ENCODE data around the gene LDLRAD2. TPM values are rescaled to one million over a fixed set of nuclear protein-coding genes. Genes with fewer than 3 reads are reported as not detected.
A peak's percentile ranks its signal among the peaks of the same experiment; 100 is the strongest.

The LDLRAD2 gene
- total and polyA plus RNA-seq, 2 donors from 2014 or later: 0.79 TPM; not detected in 1

DNA sequence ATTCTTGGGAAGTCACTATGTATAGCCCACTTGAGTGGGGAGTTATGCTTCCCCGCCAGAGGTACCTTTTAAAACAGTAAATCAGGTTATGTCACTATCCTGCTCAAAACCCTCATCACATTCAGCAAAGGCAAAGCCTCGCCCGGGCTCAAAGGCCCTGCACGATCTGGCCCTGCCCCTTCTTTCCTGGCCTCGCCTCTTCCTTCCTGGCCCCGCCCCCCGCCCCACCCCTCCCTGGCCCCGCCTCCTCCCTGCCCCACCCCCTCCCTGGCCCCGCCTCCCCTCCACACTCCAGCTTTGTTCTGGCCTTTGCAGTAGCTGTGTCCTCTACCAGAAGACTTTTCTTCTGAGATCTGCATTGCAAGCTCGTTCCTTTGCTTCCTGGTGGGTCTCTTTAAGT, 6.6 kb downstream of the LDLRAD2 start:
- DNase-seq (peak in 1 of 5 donors; percentile 43), FAIRE-seq (no peak)
- Histone ChIP-seq H3K36me3 (ENCODE audit: control insufficient read depth in 2 of 3, insufficient read depth in 3 of 3, low read length in 3 of 3) (no peaks in the 10 kb centered on the region), H3K9ac (ENCODE audit: low read length in 3 of 3) (no peak overlapping the region), H3K27me3 (ENCODE audit: control insufficient read depth, insufficient read depth, low read length) (no peaks in the 10 kb centered on the region), H3K27ac (ENCODE audit: low read depth in 2 of 2, low read length in 2 of 2) (no peak overlapping the region), H3K4me3 (ENCODE audit: low read length in 3 of 3) (no peak overlapping the region), H3K9me3 (ENCODE audit: control insufficient read depth in 2 of 3, insufficient read depth in 1 of 3, low read length in 3 of 3) (no peaks in the 10 kb centered on the region), H3K4me1 (ENCODE audit: control insufficient read depth in 2 of 3, insufficient read depth in 2 of 3, low read depth in 1 of 3, low read length in 3 of 3) (peaks cover 0 to 2% (median 0%) of the 10 kb centered on the region in 3 donors)
- intact Hi-C loops (cut with DNase I): no loop called here
- TF ChIP-seq, protein P1, sequence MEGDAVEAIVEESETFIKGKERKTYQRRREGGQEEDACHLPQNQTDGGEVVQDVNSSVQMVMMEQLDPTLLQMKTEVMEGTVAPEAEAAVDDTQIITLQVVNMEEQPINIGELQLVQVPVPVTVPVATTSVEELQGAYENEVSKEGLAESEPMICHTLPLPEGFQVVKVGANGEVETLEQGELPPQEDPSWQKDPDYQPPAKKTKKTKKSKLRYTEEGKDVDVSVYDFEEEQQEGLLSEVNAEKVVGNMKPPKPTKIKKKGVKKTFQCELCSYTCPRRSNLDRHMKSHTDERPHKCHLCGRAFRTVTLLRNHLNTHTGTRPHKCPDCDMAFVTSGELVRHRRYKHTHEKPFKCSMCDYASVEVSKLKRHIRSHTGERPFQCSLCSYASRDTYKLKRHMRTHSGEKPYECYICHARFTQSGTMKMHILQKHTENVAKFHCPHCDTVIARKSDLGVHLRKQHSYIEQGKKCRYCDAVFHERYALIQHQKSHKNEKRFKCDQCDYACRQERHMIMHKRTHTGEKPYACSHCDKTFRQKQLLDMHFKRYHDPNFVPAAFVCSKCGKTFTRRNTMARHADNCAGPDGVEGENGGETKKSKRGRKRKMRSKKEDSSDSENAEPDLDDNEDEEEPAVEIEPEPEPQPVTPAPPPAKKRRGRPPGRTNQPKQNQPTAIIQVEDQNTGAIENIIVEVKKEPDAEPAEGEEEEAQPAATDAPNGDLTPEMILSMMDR (IDR thresholded peaks at IDR 0.05; ENCODE audit: borderline replicate concordance, extremely low read depth, insufficient read depth): no peak

DNA sequence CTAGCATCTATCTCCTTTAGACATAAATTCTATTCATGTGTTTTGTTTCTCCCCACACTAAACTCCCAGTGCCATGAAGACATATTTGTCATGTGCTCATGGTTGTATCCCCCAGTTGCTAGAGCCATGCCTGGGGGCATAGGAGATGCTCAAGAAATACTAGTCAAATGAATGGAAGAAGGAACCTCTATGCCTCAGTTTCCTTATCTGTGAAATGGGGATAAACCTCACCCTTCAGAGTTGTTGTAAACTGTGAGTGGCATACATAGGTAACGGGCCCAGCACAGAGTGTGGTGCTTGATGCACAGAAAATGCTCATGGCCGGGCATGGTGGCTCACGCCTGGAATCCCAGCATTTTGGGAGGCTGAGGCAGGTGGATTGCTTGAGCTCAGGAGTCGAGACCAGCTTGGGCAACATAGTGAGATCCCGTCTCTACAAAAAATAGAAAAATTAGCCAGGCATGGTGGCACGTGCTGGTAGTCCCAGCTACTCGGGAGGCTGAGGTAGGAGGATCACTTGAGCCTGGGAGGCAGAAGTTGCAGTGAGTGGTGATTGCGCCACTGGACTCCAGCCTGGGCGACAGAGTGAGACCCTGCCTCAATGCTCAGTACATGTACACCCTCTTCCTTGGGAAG, 8.7 kb downstream of the LDLRAD2 start:
- TF ChIP-seq, protein P1 (IDR thresholded peaks at IDR 0.05; ENCODE audit: borderline replicate concordance, extremely low read depth, insufficient read depth): no peak
- H3K27me3 ChIP-seq (ENCODE audit: control insufficient read depth, insufficient read depth, low read length): no peaks in the 10 kb centered on the region
- no peak overlapping the region for H3K4me3 ChIP-seq (ENCODE audit: low read length in 3 of 3)
- DNase-seq (no peak), FAIRE-seq (no peak)
- H3K4me1 ChIP-seq (ENCODE audit: control insufficient read depth in 2 of 3, insufficient read depth in 2 of 3, low read depth in 1 of 3, low read length in 3 of 3): no peaks in the 10 kb centered on the region
- intact Hi-C loops (cut with DNase I): no loop called here
- no peak overlapping the region for H3K9ac ChIP-seq (ENCODE audit: low read length in 3 of 3)
- no peaks in the 10 kb centered on the region for H3K9me3 ChIP-seq (ENCODE audit: control insufficient read depth in 2 of 3, insufficient read depth in 1 of 3, low read length in 3 of 3)
- peaks cover 0 to 4% (median 2%) of the 10 kb centered on the region in 3 donors for H3K36me3 ChIP-seq (ENCODE audit: control insufficient read depth in 2 of 3, insufficient read depth in 3 of 3, low read length in 3 of 3)
- no peak overlapping the region for H3K27ac ChIP-seq (ENCODE audit: low read depth in 2 of 2, low read length in 2 of 2)

- Histone ChIP-seq H3K4me3 (ENCODE audit: low read length in 3 of 3) (no peak overlapping the region), H3K36me3 (ENCODE audit: control insufficient read depth in 2 of 3, insufficient read depth in 3 of 3, low read length in 3 of 3) (peaks cover 0 to 4% (median 2%) of the 10 kb centered on the region in 3 donors), H3K4me1 (ENCODE audit: control insufficient read depth in 2 of 3, insufficient read depth in 2 of 3, low read depth in 1 of 3, low read length in 3 of 3) (no peaks in the 10 kb centered on the region), H3K9me3 (ENCODE audit: control insufficient read depth in 2 of 3, insufficient read depth in 1 of 3, low read length in 3 of 3) (no peaks in the 10 kb centered on the region), H3K27ac (ENCODE audit: low read depth in 2 of 2, low read length in 2 of 2) (no peak overlapping the region), H3K27me3 (ENCODE audit: control insufficient read depth, insufficient read depth, low read length) (no peaks in the 10 kb centered on the region), H3K9ac (ENCODE audit: low read length in 3 of 3) (no peak overlapping the region)
- FAIRE-seq (no peak), DNase-seq (no peak)
- intact Hi-C loops (cut with DNase I): no loop called here
- TF ChIP-seq, protein P1 (IDR thresholded peaks at IDR 0.05; ENCODE audit: borderline replicate concordance, extremely low read depth, insufficient read depth): no peak
These were observed 9.4 kb downstream of the LDLRAD2 start for GRCh38 chr1:21821385-21822019.
